Peyer's patch (tissue), 4 donors: ENCODE measurements around the gene C6orf163.

ENCODE experiments used
- CTCF ChIP-seq, 6 experiments: fragments of 450-650 bp in 4 of 6; fragments of 200-600 bp in 2 of 6; sonication (generic) in 1 of 6; IDR thresholded peaks; one replicate each; pipeline ENCODE4 v1.5.1; 2017 to 2019; ENCODE audit warnings: antibody characterized with exemption in 6 of 6, mild to moderate bottlenecking in 3 of 6, moderate library complexity in 1 of 6
- POLR2A ChIP-seq, 2 donors: fragments of 450-650 bp; IDR thresholded peaks; one replicate each; pipeline ENCODE4 v1.5.1; 2017; ENCODE audit warnings: antibody characterized with exemption in 2 of 2, mild to moderate bottlenecking in 2 of 2, moderate library complexity in 2 of 2

- TF ChIP-seq CTCF (IDR thresholded peaks at IDR 0.05), result no peak
- TF ChIP-seq POLR2A (IDR thresholded peaks at IDR 0.05), result no peak
These were observed 22.3 kb downstream of the C6orf163 start for GRCh38 chr6:87366899-87367298.
